ENCODE measurements around the gene TCF4.

TCF4 gene

GRCh38 chr18:55283309-55283708 is 304.7 kb downstream of the TCF4 start:
- no peak for DNase-seq

- DNase-seq, result peak; percentile 9
Observed at GRCh38 chr18:55280503-55280902, 307.5 kb downstream of the TCF4 start.

GRCh38 chr18:55275039-55275901 is 312.7 kb downstream of the TCF4 start:
- DNase-seq, result no peak

GRCh38 chr18:55272510-55273243 is 315.3 kb downstream of the TCF4 start:
- DNase-seq, result no peak

GRCh38 chr18:55269622-55270021 is 318.4 kb downstream of the TCF4 start:
- DNase-seq, result no peak

GRCh38 chr18:55268628-55269275 is 319.2 kb downstream of the TCF4 start:
- DNase-seq, result no peak

GRCh38 chr18:55268151-55268601 is 319.8 kb downstream of the TCF4 start:
- no peak for DNase-seq

- no peak for DNase-seq
Observed at GRCh38 chr18:55266981-55267380, 321.0 kb downstream of the TCF4 start.

GRCh38 chr18:55265984-55266383 is 322.0 kb downstream of the TCF4 start:
- DNase-seq, result no peak

GRCh38 chr18:55265130-55265675 is 322.8 kb downstream of the TCF4 start:
- no peak for DNase-seq

- peak; percentile 29 for DNase-seq
Observed at GRCh38 chr18:55264108-55264507, 323.9 kb downstream of the TCF4 start.

GRCh38 chr18:55262021-55262560 is 325.9 kb downstream of the TCF4 start:
- DNase-seq, result no peak

- DNase-seq, result no peak
Observed at GRCh38 chr18:55261253-55261652, 326.7 kb downstream of the TCF4 start.

GRCh38 chr18:55258088-55258487 is 329.9 kb downstream of the TCF4 start:
- no peak for DNase-seq

- no peak for DNase-seq
Observed at GRCh38 chr18:55256929-55257289, 331.1 kb downstream of the TCF4 start.

- no peak for DNase-seq
Observed at GRCh38 chr18:55256226-55256928, 331.6 kb downstream of the TCF4 start.

- no peak for DNase-seq
Observed at GRCh38 chr18:55253814-55254213, 334.2 kb downstream of the TCF4 start.

GRCh38 chr18:55252901-55253300 is 335.1 kb downstream of the TCF4 start:
- no peak for DNase-seq

GRCh38 chr18:55252053-55252675 is 335.8 kb downstream of the TCF4 start:
- no peak for DNase-seq

GRCh38 chr18:55251254-55251971 is 336.6 kb downstream of the TCF4 start:
- peak; percentile 79 for DNase-seq

- no peak for DNase-seq
Observed at GRCh38 chr18:55250768-55251173, 337.2 kb downstream of the TCF4 start.

Measured in NCI-H510A treated with DMSO at 0.1 percent for 48 hours (cell line).